Activated B cell treated with CpG ODN at 0.5 μM for 24 hours (primary cell): ENCODE data around the gene TEX14. TPM values are rescaled to one million over a fixed set of nuclear protein-coding genes. Genes with fewer than 3 reads are reported as not detected.
"Not testable (repeated sequence)": the region's sequence is repeated elsewhere in the genome, so short reads cannot be mapped to it uniquely, and the experiment has no call there.

ENCODE experiments used
- ATAC-seq: fragments of 200-7000 bp; cut with Tn5 transposase; one replicate; pipeline ENCODE4 v1.10.0; 2021; ENCODE audit warnings: low read depth, mild to moderate bottlenecking, moderate library complexity
- CTCF ChIA-PET: fragments of 350-600 bp; sonication (Branson Sonifier 250); formaldehyde crosslinking; loops from one replicate; lab custom pipeline; 2021; ENCODE audit warnings: antibody characterized with exemption; lab: Charles Lee
- POLR2A ChIA-PET: fragments of 350-600 bp; sonication (Branson Sonifier 250); formaldehyde crosslinking; loops from one replicate; lab custom pipeline; 2021; ENCODE audit warnings: antibody characterized with exemption; lab: Charles Lee
- DNase-seq: peaks from one replicate; pipeline ENCODE4 v3.0.0; 2022
- H3K27ac Mint-ChIP-seq: one replicate; pipeline ENCODE4 v1.8.0; 2020; ENCODE audit warnings: mixed read lengths
- H3K27me3 Mint-ChIP-seq: one replicate; pipeline ENCODE4 v1.8.0; 2021; ENCODE audit warnings: mixed read lengths
- H3K36me3 Mint-ChIP-seq: one replicate; pipeline ENCODE4 v1.8.0; 2021; ENCODE audit warnings: low read depth, mixed read lengths
- H3K4me1 Mint-ChIP-seq: one replicate; pipeline ENCODE4 v1.8.0; 2021; ENCODE audit warnings: mixed read lengths
- H3K4me3 Mint-ChIP-seq: one replicate; pipeline ENCODE4 v1.8.0; 2020; ENCODE audit warnings: mild to moderate bottlenecking, mixed read lengths
- H3K9me3 Mint-ChIP-seq: one replicate; pipeline ENCODE4 v1.8.0; 2020; ENCODE audit warnings: mixed read lengths
- CTCF ChIP-seq: fragments of 200-600 bp; IDR thresholded peaks from one replicate; pipeline ENCODE4 v1.8.0; 2022; ENCODE audit warnings: antibody characterized with exemption, mild to moderate bottlenecking
- intact Hi-C: fragments of 100-400 bp; cut with micrococcal nuclease; formaldehyde crosslinking; loops from one replicate; pipeline ENCODE4 v1.15.1; 2024
- total RNA-seq: library from RNA; stranded (reverse); gene quantifications from 2 replicates; pipeline ENCODE4 v1.2.3, GENCODE V29; 2022

Gene TEX14
- total RNA-seq, 1 donor from 2014 or later = 0.16 TPM

- Mint-ChIP-seq H3K36me3 (no peaks in the 10 kb centered on the region), H3K27ac (no peak overlapping the region), H3K4me1 (no peaks in the 10 kb centered on the region), H3K9me3 (no peaks in the 10 kb centered on the region), H3K27me3 (peaks cover 2% of the 10 kb centered on the region), H3K4me3 (no peak overlapping the region)
- ATAC-seq (no peak), DNase-seq (no peak)
- TF ChIP-seq CTCF = no peak
- POLR2A ChIA-PET = no interaction called here
- intact Hi-C loops = no loop called here
- CTCF ChIA-PET = no interaction called here
Observed at GRCh38 chr17:58684003-58684402, 7.8 kb downstream of the TEX14 start.

GRCh38 chr17:58680038-58680369, 11.8 kb downstream of the TEX14 start:
- ATAC-seq (no peak), DNase-seq (no peak)
- intact Hi-C loops = no loop called here
- Mint-ChIP-seq H3K27ac (no peak overlapping the region), H3K4me1 (no peaks in the 10 kb centered on the region), H3K4me3 (no peak overlapping the region), H3K9me3 (no peaks in the 10 kb centered on the region), H3K27me3 (peaks cover 7% of the 10 kb centered on the region), H3K36me3 (no peaks in the 10 kb centered on the region)
- POLR2A ChIA-PET = interaction anchor here (0.6 to 1.0 kb wide), 2 partner anchors 20 to 161 kb away, joined by 3 to 9 read pairs; no protein-coding TSS in a partner anchor
- CTCF ChIA-PET = interaction anchor here (0.9 kb wide), 1 partner anchor 102 kb away, joined by 3 read pairs; no protein-coding TSS in a partner anchor
- TF ChIP-seq CTCF = no peak

GRCh38 chr17:58679263-58680037, 12.4 kb downstream of the TEX14 start:
- ATAC-seq = no peak
- CTCF ChIA-PET = interaction anchor here (0.9 kb wide), 1 partner anchor 101 kb away, joined by 3 read pairs; no protein-coding TSS in a partner anchor
- no peaks in the 10 kb centered on the region for H3K9me3 Mint-ChIP-seq
- peaks cover 7% of the 10 kb centered on the region for H3K27me3 Mint-ChIP-seq
- no peak for DNase-seq
- H3K36me3 Mint-ChIP-seq = no peaks in the 10 kb centered on the region
- TF ChIP-seq CTCF = no peak
- H3K4me3 Mint-ChIP-seq = no peak overlapping the region
- intact Hi-C loops = no loop called here
- H3K27ac Mint-ChIP-seq = no peak overlapping the region
- H3K4me1 Mint-ChIP-seq = no peaks in the 10 kb centered on the region
- POLR2A ChIA-PET = interaction anchor here (0.6 to 1.0 kb wide), 3 partner anchors 20 to 160 kb away, joined by 3 to 9 read pairs (median 3); no protein-coding TSS in a partner anchor

GRCh38 chr17:58678287-58678686, 13.6 kb downstream of the TEX14 start:
- CTCF ChIA-PET, H3K4me1 Mint-ChIP-seq, H3K36me3 Mint-ChIP-seq, H3K27me3 Mint-ChIP-seq, H3K9me3 Mint-ChIP-seq, intact Hi-C loops, H3K4me3 Mint-ChIP-seq, H3K27ac Mint-ChIP-seq, ATAC-seq, DNase-seq: not testable (repeated sequence)
- POLR2A ChIA-PET = interaction anchor here (0.6 kb wide), 1 partner anchor 14 kb away, joined by 4 read pairs; the partner anchor contains the start of genes RAD51C and TEX14

GRCh38 chr17:58677194-58677880, 14.5 kb downstream of the TEX14 start:
- Mint-ChIP-seq H3K9me3 (no peaks in the 10 kb centered on the region), H3K4me3 (no peak overlapping the region), H3K4me1 (no peaks in the 10 kb centered on the region), H3K27me3 (peaks cover 7% of the 10 kb centered on the region), H3K36me3 (no peaks in the 10 kb centered on the region), H3K27ac (no peak overlapping the region)
- DNase-seq = no peak
- intact Hi-C loops = no loop called here
- ChIA-PET POLR2A (no interaction called here), CTCF (no interaction called here)
- no peak for TF ChIP-seq CTCF
- no peak for ATAC-seq
